ENCODE data around the gene APOBR.
"Not testable (repeated sequence)": the region's sequence is repeated elsewhere in the genome, so short reads cannot be mapped to it uniquely, and the experiment has no call there.

APOBR gene

GRCh38 chr16:28494121-28494851 lies at the start of gene APOBR:
TSS of gene APOBR (plus strand) at chr16:28494643. CDS start at chr16:28494682, 39 bp downstream.
- no peak for DNase-seq

- not testable (repeated sequence) for DNase-seq
Measured at GRCh38 chr16:28446388-28446787, 48.1 kb upstream of the APOBR start.

- not testable (repeated sequence) for DNase-seq
Measured at GRCh38 chr16:28447081-28447480, 47.4 kb upstream of the APOBR start.

GRCh38 chr16:28473714-28474265 lies 20.7 kb upstream of the APOBR start:
- no peak for DNase-seq

GRCh38 chr16:28475221-28475620 lies 19.2 kb upstream of the APOBR start:
- no peak for DNase-seq

GRCh38 chr16:28477311-28477920 lies 17.0 kb upstream of the APOBR start:
- DNase-seq, result no peak

GRCh38 chr16:28478506-28479180 lies 15.8 kb upstream of the APOBR start:
- no peak for DNase-seq

GRCh38 chr16:28482026-28482425 lies 12.4 kb upstream of the APOBR start:
- no peak for DNase-seq

GRCh38 chr16:28483361-28483760 lies 11.1 kb upstream of the APOBR start:
- DNase-seq, result not testable (repeated sequence)

GRCh38 chr16:28486266-28486665 lies 8.2 kb upstream of the APOBR start:
- no peak for DNase-seq

GRCh38 chr16:28491230-28491969 lies 3.0 kb upstream of the APOBR start:
- no peak for DNase-seq

GRCh38 chr16:28491970-28492474 lies 2.4 kb upstream of the APOBR start, which contains the start of gene CLN3:
TSS of gene CLN3 (minus strand) at chr16:28492074. CDS start at chr16:28491759, 315 bp downstream.
- peak; percentile 71 for DNase-seq

GRCh38 chr16:28492511-28492910 lies 1.9 kb upstream of the APOBR start:
- DNase-seq, result no peak

- no peak for DNase-seq
Measured at GRCh38 chr16:28495098-28495793, 803 bp downstream of the APOBR start.

- no peak for DNase-seq
Measured at GRCh38 chr16:28495795-28496749, 1.6 kb downstream of the APOBR start.

GRCh38 chr16:28496844-28497243 lies 2.4 kb downstream of the APOBR start:
- no peak for DNase-seq

- DNase-seq, result no peak
Measured at GRCh38 chr16:28497386-28497785, 2.9 kb downstream of the APOBR start.

GRCh38 chr16:28497861-28498599 lies 3.6 kb downstream of the APOBR start:
- DNase-seq, result no peak

- no peak for DNase-seq
Measured at GRCh38 chr16:28498666-28499381, 4.4 kb downstream of the APOBR start.

All from NCI-H1048 (cell line).